Measurements from ENCODE around the gene BACE2. TPM values are rescaled to one million over a fixed set of nuclear protein-coding genes. Genes with fewer than 3 reads are reported as not detected.
A peak's percentile ranks its signal among the peaks of the same experiment; 100 is the strongest.

Gene BACE2
- polyA plus RNA-seq, 2 of the 4 experiments (the other 2 are of a cell fraction), result 15.2 to 26.0 TPM

DNA sequence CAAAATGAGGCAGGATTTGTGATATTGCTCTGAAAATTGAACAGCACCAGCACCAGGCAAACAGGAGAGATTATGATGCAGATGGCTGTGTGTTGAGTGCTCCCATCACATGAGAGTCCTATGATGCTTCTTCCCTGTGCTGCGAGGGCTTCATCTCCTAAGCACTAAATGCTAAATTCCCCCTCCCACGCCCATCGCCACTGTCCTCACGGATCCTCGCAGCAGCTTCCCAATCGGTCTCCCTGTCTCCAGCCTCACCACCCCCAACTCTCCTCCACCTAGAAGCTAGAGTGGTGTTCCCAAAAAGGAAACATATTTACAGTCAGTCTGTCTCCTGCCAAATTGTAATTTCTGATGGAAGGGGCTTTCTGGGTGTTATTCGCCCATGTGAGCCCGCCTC, 4.9 kb upstream of the BACE2 start:
- ATAC-seq, result no peak
- POLR2A ChIA-PET, result no interaction called here
- Histone ChIP-seq H3K4me2 (no peak overlapping the region), H3K4me1 (peaks cover 13% of the 10 kb centered on the region; the same call in 2 of the 3 replicates), H3K9me3 (peaks cover 2% of the 10 kb centered on the region; the same call in 2 of the 3 replicates), H3K4me3 (no peak overlapping the region), H3K27ac (no peak overlapping the region)
- WGBS (ENCODE audit: missing lambda C conversion rate), result 80% methylated on average over 8 of the region's 8 CpGs
- no peak for DNase-seq (ENCODE audit: low read depth in 1 of 2, low spot score in 1 of 2)
- TF ChIP-seq, protein P1, sequence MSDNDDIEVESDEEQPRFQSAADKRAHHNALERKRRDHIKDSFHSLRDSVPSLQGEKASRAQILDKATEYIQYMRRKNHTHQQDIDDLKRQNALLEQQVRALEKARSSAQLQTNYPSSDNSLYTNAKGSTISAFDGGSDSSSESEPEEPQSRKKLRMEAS (IDR thresholded peaks at IDR 0.05), result no peak
- no peak for FAIRE-seq
- CTCF ChIA-PET, result interaction anchor here (1.0 to 4.8 kb wide), 2 partner anchors 29 to 40 kb away, joined by 3 to 16 read pairs; no protein-coding TSS in a partner anchor

DNA sequence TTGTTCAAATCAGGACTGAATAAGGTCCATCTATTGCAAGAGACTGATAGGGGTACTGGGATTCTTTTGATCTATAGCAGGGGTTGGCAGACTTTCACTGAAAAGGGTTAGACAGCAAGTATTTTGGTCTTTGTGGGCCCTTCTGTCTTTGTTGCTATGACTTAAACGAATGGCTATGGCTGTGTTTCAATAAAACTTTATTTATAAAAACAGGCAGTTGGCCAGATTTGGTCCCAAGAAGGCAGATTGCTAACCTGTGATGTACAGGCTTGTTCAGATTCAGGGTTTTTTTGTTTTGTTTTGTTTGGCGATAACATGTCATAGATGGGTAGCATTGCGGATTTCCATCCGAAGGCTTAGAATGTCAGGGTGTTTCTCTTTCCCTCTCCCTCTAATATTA, 3.9 kb upstream of the BACE2 start:
- ATAC-seq (no peak), FAIRE-seq (no peak), DNase-seq (ENCODE audit: low read depth in 1 of 2, low spot score in 1 of 2) (no peak)
- Histone ChIP-seq H3K4me2 (no peak overlapping the region), H3K4me1 (peaks cover 13% of the 10 kb centered on the region; the same call in 2 of the 3 replicates), H3K27ac (no peak overlapping the region), H3K9me3 (no peaks in the 10 kb centered on the region), H3K4me3 (no peak overlapping the region)
- TF ChIP-seq HDAC2 (IDR thresholded peaks at IDR 0.05) (no peak), MYC (IDR thresholded peaks at IDR 0.05; ENCODE audit: borderline replicate concordance, low read length) (no peak)
- WGBS (ENCODE audit: missing lambda C conversion rate), result 77% methylated on average over 4 of the region's 4 CpGs
- ChIA-PET POLR2A (no interaction called here), CTCF (interaction anchor here (4.8 kb wide), 1 partner anchor 41 kb away, joined by 16 read pairs; no protein-coding TSS in a partner anchor)

DNA sequence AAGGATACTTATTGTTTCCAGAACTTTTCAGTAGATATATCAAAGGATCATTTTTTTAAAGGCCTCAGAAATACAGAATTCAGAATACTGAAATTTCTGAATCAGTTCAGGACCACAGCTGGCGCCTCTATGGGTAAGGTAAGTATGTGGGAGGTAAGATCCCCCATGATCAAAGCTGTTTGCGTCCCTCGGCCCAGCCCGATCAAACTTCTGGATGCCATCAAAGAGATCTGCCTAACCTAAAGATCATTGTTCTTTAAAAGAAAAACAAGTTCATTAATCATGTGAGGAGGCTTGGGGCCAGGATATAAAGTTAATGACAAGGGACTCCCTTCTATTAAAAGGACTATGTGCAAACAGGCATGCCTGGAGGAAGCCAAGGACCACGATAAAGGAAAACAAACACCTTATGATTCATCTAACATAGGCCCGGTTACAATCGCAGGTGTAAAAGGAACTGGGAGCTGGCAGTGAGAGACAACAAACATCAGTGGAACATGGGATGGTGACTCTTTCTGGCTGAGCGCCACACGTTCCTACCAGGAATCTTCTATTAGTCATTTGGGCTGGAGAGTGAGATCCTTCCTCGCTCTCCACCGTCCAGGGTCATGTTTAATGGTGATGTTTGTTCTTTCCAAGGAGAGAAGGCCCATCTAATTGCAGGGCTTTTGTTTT, 2.8 kb upstream of the BACE2 start:
- DNase-seq (ENCODE audit: low read depth in 1 of 2, low spot score in 1 of 2) (peak; percentile 43 to 56), FAIRE-seq (no peak), ATAC-seq (no peak; a peak in 1 of 6 replicates)
- 32% methylated on average over 11 of the region's 11 CpGs for WGBS (ENCODE audit: missing lambda C conversion rate)
- H3K4me3 ChIP-seq, result no peak overlapping the region
- POLR2A ChIA-PET, result no interaction called here
- TF ChIP-seq JUNB (IDR thresholded peaks at IDR 0.05) (peak; percentile 27; the same call in 1 of the 2 replicates), EHF (CRISPR knock-in tag; IDR thresholded peaks at IDR 0.05) (no peak)
- H3K4me1 ChIP-seq, result peaks cover 13% of the 10 kb centered on the region; the same call in 2 of the 3 replicates
- H3K4me2 ChIP-seq, result peak overlapping the region; percentile 21
- H3K9me3 ChIP-seq, result no peaks in the 10 kb centered on the region
- CTCF ChIA-PET, result interaction anchor here (4.8 kb wide), 1 partner anchor 42 kb away, joined by 16 read pairs; no protein-coding TSS in a partner anchor
- H3K27ac ChIP-seq, result no peak overlapping the region

DNA sequence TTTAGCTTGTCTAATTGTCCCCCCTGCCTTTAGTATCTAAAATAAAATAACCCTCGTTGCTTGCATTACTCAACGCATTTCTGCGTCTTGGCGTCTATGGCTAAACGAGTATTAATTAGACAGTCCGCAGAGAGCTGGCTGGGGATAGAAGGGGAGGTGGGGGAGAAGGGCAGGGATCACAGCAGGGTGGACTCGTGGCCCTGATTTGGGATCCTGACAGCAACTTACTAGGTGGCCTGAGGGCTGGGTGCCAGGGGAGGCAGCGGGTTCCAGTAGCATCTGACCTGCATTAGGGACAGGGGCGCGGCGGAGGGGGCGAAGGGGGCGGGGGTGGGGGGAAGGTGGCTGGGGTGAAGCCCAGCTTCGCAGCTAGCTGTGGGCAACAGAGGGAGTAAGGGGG, 1.1 kb upstream of the BACE2 start:
- Histone ChIP-seq H3K4me1 (peaks cover 13% of the 10 kb centered on the region; the same call in 2 of the 3 replicates), H3K4me2 (peak overlapping the region; percentile 96), H3K4me3 (peak overlapping the region; percentile 69), H3K9me3 (no peaks in the 10 kb centered on the region), H3K27ac (peak overlapping the region; percentile 91 to 97)
- ChIA-PET CTCF (interaction anchor here (1.3 to 4.8 kb wide), 4 partner anchors 18 to 117 kb away, joined by 3 to 16 read pairs (median 4); no protein-coding TSS in a partner anchor), POLR2A (no interaction called here)
- TF ChIP-seq NR3C1 (IDR thresholded peaks at IDR 0.05) (no peak), EHF (CRISPR knock-in tag; IDR thresholded peaks at IDR 0.05) (no peak), ESRRA (IDR thresholded peaks at IDR 0.05; ENCODE audit: borderline replicate concordance, low read length) (no peak), HDAC2 (IDR thresholded peaks at IDR 0.05) (no peak), TP53 (CRISPR knock-in tag; IDR thresholded peaks at IDR 0.05) (no peak), POLR2AphosphoS2 (conservative IDR thresholded peaks at IDR 0.05; ENCODE audit: low read length) (no peak), MAZ (IDR thresholded peaks at IDR 0.05; ENCODE audit: borderline replicate concordance, low read depth, low read length) (no peak), CEBPB (IDR thresholded peaks at IDR 0.05) (no peak), ZNF302 (CRISPR knock-in tag; IDR thresholded peaks at IDR 0.05) (no peak)
- DNase-seq (ENCODE audit: low read depth in 1 of 2, low spot score in 1 of 2) (no peak), FAIRE-seq (no peak), ATAC-seq (no peak)
- WGBS (ENCODE audit: missing lambda C conversion rate), result 71% methylated on average over 8 of the region's 14 CpGs

DNA sequence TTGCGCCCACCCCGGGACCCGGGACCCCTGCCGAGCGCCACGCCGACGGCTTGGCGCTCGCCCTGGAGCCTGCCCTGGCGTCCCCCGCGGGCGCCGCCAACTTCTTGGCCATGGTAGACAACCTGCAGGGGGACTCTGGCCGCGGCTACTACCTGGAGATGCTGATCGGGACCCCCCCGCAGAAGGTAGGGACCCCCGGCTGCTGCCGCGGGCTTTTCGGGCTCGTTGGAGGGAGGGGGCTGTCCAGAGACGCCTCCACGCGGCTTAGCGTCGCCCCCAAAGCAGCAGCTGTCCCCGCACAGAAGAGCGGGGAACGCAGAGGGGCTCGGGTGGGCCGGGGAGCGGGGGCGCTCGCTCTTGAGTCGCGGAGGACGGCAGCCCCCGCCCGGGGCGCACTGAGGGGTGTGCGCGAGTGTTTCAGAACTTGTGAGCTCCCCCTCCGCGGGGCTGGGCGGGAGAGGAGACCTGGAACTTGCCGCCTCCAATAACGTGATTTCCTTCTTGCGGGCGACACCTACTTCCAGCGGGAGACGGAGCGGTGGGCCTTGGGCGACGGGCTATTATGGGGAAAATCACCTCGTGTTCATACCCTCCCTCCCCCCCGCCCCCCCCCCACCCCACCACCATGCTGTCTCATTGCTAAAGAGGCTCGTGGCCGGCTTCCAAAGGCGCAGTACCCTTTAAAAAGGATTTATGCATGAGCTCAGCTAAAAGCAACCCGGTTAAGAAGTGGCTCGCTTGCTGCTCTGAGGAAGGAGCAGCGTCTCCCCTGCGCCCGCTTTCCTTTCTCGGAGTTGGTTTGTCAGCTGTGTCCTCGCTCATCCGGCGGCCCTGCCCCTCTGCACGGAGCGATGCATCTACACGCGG, 664 bp downstream of the BACE2 start:
- POLR2A ChIA-PET, result interaction anchor here (0.6 kb wide), 1 partner anchor 163 kb away, joined by 4 read pairs; no protein-coding TSS in a partner anchor
- TF ChIP-seq CHD2 (IDR thresholded peaks at IDR 0.05; ENCODE audit: low read length, partially characterized antibody), result no peak
- TF ChIP-seq CBX8 (IDR thresholded peaks at IDR 0.05), result no peak
- no peak for TF ChIP-seq KDM1A (IDR thresholded peaks at IDR 0.05; ENCODE audit: low read depth)
- TF ChIP-seq, protein P2, sequence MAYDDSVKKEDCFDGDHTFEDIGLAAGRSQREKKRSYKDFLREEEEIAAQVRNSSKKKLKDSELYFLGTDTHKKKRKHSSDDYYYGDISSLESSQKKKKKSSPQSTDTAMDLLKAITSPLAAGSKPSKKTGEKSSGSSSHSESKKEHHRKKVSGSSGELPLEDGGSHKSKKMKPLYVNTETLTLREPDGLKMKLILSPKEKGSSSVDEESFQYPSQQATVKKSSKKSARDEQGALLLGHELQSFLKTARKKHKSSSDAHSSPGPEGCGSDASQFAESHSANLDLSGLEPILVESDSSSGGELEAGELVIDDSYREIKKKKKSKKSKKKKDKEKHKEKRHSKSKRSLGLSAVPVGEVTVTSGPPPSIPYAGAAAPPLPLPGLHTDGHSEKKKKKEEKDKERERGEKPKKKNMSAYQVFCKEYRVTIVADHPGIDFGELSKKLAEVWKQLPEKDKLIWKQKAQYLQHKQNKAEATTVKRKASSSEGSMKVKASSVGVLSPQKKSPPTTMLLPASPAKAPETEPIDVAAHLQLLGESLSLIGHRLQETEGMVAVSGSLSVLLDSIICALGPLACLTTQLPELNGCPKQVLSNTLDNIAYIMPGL (CRISPR knock-in tag; IDR thresholded peaks at IDR 0.05; ENCODE audit: borderline replicate concordance), result no peak
- TF ChIP-seq, protein P1 (IDR thresholded peaks at IDR 0.05), result peak; percentile 16; the same call in 1 of the 2 replicates
- TF ChIP-seq NPAS2 (CRISPR knock-in tag; IDR thresholded peaks at IDR 0.05; ENCODE audit: borderline replicate concordance), result no peak
- no peak for TF ChIP-seq ZSCAN20 (CRISPR knock-in tag; IDR thresholded peaks at IDR 0.05)
- TF ChIP-seq, protein P3, sequence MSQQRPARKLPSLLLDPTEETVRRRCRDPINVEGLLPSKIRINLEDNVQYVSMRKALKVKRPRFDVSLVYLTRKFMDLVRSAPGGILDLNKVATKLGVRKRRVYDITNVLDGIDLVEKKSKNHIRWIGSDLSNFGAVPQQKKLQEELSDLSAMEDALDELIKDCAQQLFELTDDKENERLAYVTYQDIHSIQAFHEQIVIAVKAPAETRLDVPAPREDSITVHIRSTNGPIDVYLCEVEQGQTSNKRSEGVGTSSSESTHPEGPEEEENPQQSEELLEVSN (IDR thresholded peaks at IDR 0.05; ENCODE audit: borderline replicate concordance, low read depth), result peak; percentile 69
- no peak for TF ChIP-seq MYC (IDR thresholded peaks at IDR 0.05; ENCODE audit: borderline replicate concordance, low read length)
- TF ChIP-seq CEBPB (IDR thresholded peaks at IDR 0.05), result no peak
- TF ChIP-seq EHF (CRISPR knock-in tag; IDR thresholded peaks at IDR 0.05), result no peak
- TF ChIP-seq HOXB5 (CRISPR knock-in tag; IDR thresholded peaks at IDR 0.05), result no peak
- no peak for TF ChIP-seq SMC3 (IDR thresholded peaks at IDR 0.05)

More for the DNA sequence above, 664 bp downstream of the BACE2 start:
- ATAC-seq (peak; percentile 30 to 40; a peak in 5 of 6 replicates), DNase-seq (ENCODE audit: low read depth in 1 of 2, low spot score in 1 of 2) (peak; percentile 7 to 29), FAIRE-seq (no peak)
- Histone ChIP-seq H3K27ac (peak overlapping the region; percentile 91 to 97), H3K9me3 (no peaks in the 10 kb centered on the region), H3K4me2 (peak overlapping the region; percentile 96), H3K4me3 (peak overlapping the region; percentile 69), H3K4me1 (peaks cover 13% of the 10 kb centered on the region; the same call in 2 of the 3 replicates)
- CTCF ChIA-PET, result interaction anchor here (0.7 to 3.4 kb wide), 7 partner anchors 9 to 1419 kb away, joined by 3 to 19 read pairs (median 3); no protein-coding TSS in a partner anchor
- WGBS (ENCODE audit: missing lambda C conversion rate), result 0% methylated on average over 14 of the region's 75 CpGs
